Ureter (tissue), 1 donor: Measurements from ENCODE around the gene TMEM219. TPM values are rescaled to one million over a fixed set of nuclear protein-coding genes. Genes with fewer than 3 reads are reported as not detected.
"Not testable (repeated sequence)": the region's sequence is repeated elsewhere in the genome, so short reads cannot be mapped to it uniquely, and the experiment has no call there.

ENCODE experiments used
- DNase-seq: peaks from one replicate; pipeline ENCODE4 v3.0.0-alpha.2; 2020; ENCODE audit warnings: low spot score
- total RNA-seq: library from RNA; stranded (reverse); gene quantifications from one replicate; pipeline ENCODE4 v1.2.4, GENCODE V29; 2023
- donor health status: DM: yes; HTN: yes; CAD: no.

Gene TMEM219
- total RNA-seq, result 131 TPM

GRCh38 chr16:29961479-29962343, at the start of gene TMEM219:
TSS of gene TMEM219 (plus strand) at chr16:29962079. CDS start at chr16:29963144, 1,065 bp downstream.
- DNase-seq, result peak; percentile 91

DNA sequence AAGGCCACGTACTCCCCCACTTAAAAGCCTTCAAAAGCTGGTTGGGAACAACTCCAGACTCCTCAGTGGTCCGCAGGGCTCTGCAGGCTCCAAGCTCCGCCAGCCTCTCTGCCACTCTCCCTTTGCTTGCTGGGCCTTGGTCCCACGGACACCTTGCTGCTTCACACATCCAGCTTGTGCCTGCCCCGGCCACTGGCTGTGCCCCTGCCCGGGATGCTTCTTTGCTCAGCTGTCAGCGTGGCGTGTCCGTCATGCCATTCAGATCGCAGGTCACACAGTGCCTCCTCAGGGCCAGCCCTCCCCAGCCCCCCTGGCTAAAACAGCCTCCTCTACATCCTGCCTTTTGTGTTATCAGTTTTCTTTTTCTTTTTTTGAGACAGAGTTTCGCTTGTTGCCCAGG, 49.8 kb upstream of the TMEM219 start:
- DNase-seq, result no peak

DNA sequence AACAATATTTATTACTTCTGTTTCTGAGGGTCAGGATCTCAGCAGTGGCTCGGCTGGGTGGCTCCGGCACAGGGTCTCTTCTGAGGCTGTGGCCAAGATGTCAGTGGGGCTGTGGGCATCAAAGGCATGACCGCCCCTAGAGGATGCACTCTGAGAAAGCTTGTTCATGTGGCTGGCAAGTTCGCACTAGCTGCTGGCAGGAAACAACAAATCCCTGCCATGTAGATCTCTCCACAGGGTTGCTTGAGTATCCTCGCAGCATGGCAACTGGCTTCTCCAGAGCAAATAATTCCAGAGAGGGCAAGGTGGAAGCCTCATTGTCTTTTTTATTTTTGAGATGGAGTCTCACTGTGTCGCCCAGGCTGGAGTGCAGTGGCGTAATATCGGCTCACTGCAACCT, 48.4 kb upstream of the TMEM219 start:
- no peak for DNase-seq

DNA sequence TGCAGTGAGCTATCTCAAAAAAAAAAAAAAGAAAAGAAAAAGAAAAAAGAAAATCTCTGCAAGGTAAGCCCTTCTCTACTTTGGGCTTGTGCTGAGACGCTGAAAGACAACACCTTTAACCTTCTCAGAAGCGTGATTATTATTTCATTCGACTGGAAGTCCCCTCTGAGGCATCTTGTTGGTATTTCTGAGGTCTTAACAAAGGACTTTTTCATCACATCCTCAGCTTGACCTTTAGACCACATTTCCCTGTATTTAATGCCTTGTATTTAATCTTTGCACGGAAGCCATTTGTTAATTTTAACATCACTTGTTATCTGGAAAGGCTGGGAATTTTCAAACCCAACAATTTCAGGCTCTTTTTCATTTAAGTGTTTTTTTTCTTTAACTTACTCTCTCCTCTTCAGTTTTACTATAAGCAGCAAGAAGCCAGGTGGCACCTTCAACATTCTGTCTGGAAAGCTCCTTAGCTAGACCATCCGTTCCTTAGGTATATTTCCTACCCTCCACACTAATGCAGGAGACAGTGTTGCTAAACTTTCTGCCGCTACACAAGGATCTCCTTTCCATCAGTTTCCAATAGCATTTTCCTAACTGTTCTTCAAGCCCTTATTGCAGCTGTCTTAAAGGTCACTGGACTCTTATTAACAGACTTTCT, 46.2 kb upstream of the TMEM219 start:
- no peak for DNase-seq

GRCh38 chr16:29916979-29917378, 44.9 kb upstream of the TMEM219 start:
- no peak for DNase-seq

DNA sequence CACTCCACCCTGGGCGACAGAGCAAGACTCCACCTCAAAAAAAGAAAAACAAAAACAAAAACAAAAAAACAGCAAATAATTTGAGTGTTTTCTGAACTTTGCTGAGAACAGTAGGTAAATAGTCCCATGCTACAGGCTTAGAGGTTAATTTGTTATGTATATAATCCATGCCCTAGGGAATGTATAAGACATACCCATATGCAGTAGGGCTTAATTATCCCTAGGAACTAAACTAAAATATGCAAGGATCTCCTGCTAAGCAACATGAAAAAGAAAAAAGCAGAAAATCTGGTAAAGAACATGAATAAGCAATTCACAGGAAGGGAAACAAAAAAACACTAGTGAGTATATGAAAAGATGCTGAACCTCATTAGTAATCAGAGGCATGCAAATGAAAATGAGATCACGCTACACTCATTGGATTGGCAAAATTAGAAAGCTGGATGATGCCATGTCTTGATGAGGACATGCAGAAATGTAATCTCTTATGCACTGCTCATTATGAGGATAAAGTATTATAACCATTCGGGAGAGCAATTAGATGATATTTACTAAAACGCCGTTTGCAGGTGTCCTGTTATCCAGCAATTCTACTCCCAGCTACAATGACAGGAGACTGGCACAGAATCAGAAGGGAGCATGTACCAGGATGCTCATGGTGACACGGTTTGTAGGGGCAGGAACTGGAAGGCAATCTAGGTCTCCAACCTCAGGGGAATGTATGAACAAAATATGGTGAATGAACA, 41.4 kb upstream of the TMEM219 start:
- no peak for DNase-seq

DNA sequence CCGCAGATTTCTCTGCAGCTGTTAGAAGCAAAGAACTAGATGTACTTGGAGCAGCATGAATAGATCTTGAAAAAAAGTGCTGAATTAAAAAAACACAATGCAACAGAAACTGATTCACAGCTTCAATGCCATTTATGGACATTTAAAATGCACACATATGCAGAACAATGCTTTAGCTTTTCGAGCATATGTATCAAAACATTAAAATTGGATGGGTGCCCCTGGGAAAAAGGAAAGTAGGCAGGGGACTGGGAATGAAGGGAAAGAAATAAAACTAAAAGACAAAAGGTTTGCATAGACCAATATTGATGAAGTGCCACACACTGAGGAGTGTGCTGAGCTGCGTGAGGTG, 40.9 kb upstream of the TMEM219 start:
- DNase-seq, result no peak

GRCh38 chr16:29922326-29922725, 39.6 kb upstream of the TMEM219 start:
- DNase-seq, result no peak

GRCh38 chr16:29922986-29923501, 38.8 kb upstream of the TMEM219 start:
- DNase-seq, result no peak

DNA sequence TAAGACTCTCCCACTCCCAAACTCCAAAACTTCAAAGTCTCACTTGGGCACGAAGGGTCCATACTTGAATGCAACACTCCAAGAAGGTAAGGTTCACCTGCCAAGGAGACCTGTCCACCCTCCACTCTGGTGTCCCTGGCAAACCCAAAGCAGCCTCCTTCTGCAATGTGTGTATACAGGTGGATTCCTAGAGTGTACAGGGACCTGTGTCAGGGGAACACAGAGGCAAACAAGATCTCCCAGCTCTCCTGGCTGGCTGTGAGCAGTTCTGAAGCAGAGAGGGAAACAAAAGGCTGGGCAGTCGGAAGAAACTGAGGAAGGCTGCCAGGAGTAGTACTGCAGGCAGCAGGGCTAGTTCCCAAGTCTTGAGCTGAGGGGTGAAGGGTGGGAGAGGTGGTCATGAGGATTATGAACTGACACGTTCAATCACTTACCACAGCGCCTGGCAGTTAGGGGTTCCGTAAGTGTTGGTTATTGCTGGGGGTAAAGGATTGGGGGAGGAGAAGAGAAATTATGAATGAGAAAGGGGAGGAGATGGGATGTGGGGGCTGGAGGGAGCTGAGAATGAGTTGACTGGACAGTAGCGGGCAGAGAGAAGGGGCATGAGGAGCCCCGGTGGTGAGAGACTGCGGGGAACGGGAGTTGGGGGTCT, 36.6 kb upstream of the TMEM219 start:
- DNase-seq, result no peak

DNA sequence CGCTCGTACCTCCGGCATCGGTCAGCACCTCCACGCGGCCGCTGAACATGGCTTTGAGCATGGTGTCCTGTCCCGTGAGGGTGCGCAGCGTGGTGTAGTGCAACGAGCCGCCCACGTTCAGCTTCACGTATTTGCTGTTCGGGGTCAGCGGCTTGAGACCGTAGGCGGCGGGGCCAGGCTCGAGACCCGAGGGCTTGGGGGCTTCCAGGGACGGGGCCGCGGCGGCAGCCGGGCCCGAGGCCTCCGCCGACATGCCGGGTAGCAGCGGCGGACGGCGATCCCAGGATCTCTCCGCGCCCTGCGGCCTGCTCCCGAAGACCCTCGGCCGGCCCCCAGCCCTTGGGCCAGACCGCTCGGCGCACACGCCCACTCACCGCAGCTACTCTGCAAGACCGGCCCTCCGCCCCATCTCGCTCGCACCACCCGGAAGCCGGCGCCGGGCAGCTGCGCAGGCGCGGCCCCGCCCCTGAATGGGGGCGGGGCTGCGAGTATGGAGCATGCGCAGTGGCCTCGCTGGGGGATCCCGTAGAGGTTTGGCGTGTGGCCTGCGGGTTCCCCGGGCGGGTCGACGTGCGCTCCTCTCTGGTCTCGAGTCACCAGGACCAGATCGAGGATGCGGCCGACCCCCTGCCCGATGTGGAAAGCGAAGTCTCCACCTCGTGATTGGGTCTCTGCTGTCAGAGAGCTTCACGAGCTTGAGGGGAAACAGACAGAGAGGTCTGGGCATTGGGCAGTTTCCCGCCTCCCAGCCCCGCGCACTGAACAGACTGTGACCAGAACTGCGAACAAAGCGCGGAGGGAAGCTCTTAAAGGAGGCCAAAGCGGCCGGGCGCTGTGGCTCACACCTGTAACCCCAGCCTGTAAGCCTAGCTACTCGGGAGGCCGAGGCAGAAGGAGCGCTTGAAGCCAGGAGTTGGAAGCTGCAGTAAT, 35.8 kb upstream of the TMEM219 start, which contains the start of gene KCTD13:
Gene KCTD13 (minus strand): TSS at position 446 of the 930 bp plus-strand sequence. CDS start 193 bp downstream, at position 253.
- DNase-seq, result peak; percentile 87

GRCh38 chr16:29926711-29927052, 35.2 kb upstream of the TMEM219 start:
- DNase-seq, result no peak

- DNase-seq, result no peak
Measured at GRCh38 chr16:29927070-29927905, 34.6 kb upstream of the TMEM219 start.

DNA sequence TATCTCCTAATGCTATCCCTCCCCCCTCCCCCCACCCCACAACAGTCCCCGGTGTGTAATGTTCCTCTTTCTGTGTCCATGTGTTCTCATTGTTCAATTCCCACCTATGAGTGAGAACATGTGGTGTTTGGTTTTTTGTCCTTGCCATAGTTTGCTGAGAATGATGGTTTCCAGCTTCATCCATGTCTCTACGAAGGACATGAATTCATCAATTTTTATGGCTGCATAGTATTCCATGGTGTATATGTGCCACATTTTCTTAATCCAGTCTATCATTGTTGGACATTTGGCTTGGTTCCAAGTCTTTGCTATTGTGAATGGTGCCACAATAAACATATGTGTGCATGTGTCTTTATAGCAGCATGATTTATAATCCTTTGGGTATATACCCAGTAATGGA, 30.1 kb upstream of the TMEM219 start:
- not testable (repeated sequence) for DNase-seq

- no peak for DNase-seq
Measured at GRCh38 chr16:29940656-29941055, 21.2 kb upstream of the TMEM219 start.

DNA sequence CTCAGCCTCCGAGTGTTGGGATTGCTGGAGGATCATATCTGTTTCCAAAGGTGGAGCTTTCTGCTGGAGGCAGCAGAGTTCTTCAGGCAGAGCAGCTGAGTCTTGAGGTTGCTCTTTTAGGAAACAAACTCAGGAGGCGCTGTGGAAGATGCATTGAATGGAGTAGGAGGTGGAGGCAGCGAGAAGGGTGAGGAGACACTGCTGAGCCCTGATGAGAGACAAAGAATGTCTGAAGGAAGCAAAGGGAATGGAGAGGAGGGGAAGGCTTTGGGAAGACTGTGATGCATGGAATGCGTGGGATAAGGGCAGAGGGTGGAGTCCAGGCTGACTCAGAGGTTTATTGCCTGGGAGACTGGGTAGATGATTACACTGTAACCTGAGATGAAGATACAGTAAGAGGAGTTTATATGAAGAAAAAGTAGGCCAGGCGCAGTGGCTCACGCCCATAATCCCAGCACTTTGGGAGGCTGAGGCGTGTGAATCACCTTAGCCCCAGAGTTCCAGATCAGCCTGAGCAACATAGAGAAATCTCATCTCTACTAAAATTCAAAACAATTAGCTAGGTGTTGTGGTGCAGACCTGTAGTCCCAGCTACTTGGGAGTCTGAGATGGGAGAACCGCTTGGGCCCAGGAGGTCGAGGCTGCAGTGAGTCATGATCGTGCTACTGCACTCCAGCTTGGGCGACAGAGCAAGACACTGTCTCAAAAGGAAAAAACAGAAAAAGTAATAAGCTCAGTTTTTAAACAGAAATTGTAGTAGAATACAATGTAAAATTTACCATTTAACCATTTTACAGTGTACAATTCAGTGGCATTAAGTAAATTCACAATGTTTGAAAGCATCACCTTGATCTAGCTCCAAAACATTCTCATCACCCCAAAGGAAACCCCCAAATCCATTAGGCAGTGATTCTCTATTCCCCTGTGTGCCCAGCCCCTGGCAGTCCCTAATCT, 17.8 kb upstream of the TMEM219 start:
- peak; percentile 66 for DNase-seq

DNA sequence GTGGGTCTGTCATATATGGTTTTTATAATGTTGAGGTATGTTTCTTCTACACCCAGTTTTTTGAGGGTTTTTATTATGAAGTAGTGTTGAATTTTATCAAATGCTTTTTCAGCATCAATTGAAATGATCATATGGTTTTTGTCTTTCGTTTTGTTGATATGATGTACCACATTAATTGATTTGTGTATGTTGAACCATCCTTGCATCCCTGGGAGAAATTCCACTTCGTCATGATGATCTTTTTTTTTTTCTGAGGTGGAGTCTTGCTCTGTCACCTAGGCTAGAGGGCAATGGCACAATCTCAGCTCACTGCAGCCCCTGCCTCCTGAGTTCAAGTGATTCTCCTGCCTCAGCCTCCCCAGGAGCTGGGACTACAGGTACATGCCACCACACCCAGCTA, 14.0 kb upstream of the TMEM219 start:
- DNase-seq, result no peak

- no peak for DNase-seq
Measured at GRCh38 chr16:29950806-29951461, 10.9 kb upstream of the TMEM219 start.
